MM.1S (cell line): ENCODE data around the gene TMEM174.

Experiments used
- DNase-seq: peaks from one replicate; pipeline ENCODE4 v3.0.0-alpha.2; 2015
- H2AFZ ChIP-seq: fragments of 300-600 bp; sonication (generic); 2 replicates; pipeline ENCODE4 v1.6.0; 2016; ENCODE audit warnings: antibody characterized with exemption, low read length
- H3F3A ChIP-seq: fragments of 300-600 bp; sonication (generic); 2 replicates; pipeline ENCODE4 v1.6.1; 2016; ENCODE audit warnings: mild to moderate bottlenecking, antibody characterized with exemption, low read length, moderate library complexity, mixed read lengths; ENCODE audit not compliant: insufficient read depth
- H3K27ac ChIP-seq: fragments of 300-600 bp; sonication (generic); 2 replicates; pipeline ENCODE4 v1.5.1; 2016; ENCODE audit warnings: mild to moderate bottlenecking, low read length
- H3K27me3 ChIP-seq: fragments of 300-600 bp; sonication (generic); replicated peaks from 2 replicates; pipeline ENCODE4 v1.6.0; 2016; ENCODE audit warnings: low read length; ENCODE audit not compliant: insufficient read depth
- H3K36me3 ChIP-seq: fragments of 300-600 bp; sonication (generic); replicated peaks from 2 replicates; pipeline ENCODE4 v1.6.1; 2016; ENCODE audit warnings: mild to moderate bottlenecking, low read length, mixed read lengths; ENCODE audit not compliant: insufficient read depth
- H3K4me1 ChIP-seq: fragments of 300-600 bp; sonication (generic); 2 replicates; pipeline ENCODE4 v1.6.1; 2016; ENCODE audit warnings: low read length, mixed read lengths
- H3K4me2 ChIP-seq: fragments of 300-600 bp; sonication (generic); 2 replicates; pipeline ENCODE4 v1.6.0; 2016; ENCODE audit warnings: low read depth, low read length
- H3K4me3 ChIP-seq: fragments of 300-600 bp; sonication (generic); 2 replicates; pipeline ENCODE4 v1.5.1; 2016; ENCODE audit warnings: low read length, mixed read lengths
- H3K79me2 ChIP-seq: fragments of 300-600 bp; sonication (generic); 2 replicates; pipeline ENCODE4 v1.6.1; 2016; ENCODE audit warnings: mixed run types, low read length, mixed read lengths
- H3K9ac ChIP-seq: fragments of 300-600 bp; sonication (generic); 2 replicates; pipeline ENCODE4 v1.6.1; 2016; ENCODE audit warnings: low read length, mixed read lengths
- H3K9me2 ChIP-seq: fragments of 300-600 bp; sonication (generic); replicated peaks from 2 replicates; pipeline ENCODE4 v1.6.1; 2016; ENCODE audit warnings: mild to moderate bottlenecking, low read length, mixed read lengths; ENCODE audit not compliant: insufficient read depth
- H3K9me3 ChIP-seq: fragments of 300-600 bp; sonication (generic); replicated peaks from 2 replicates; pipeline ENCODE4 v1.6.1; 2016; ENCODE audit warnings: mild to moderate bottlenecking, low read length, mixed read lengths; ENCODE audit not compliant: insufficient read depth
- H4K20me1 ChIP-seq: fragments of 300-600 bp; sonication (generic); 2 replicates; pipeline ENCODE4 v1.6.1; 2016; ENCODE audit warnings: mild to moderate bottlenecking, low read length, moderate library complexity, mixed read lengths; ENCODE audit not compliant: insufficient read depth
- CTCF ChIP-seq: fragments of 300-600 bp; sonication (generic); IDR thresholded peaks from 2 replicates; pipeline ENCODE4 v1.5.1; 2016; ENCODE audit warnings: antibody characterized with exemption, low read length, mixed read lengths
- EZH2 ChIP-seq: fragments of 300-600 bp; sonication (generic); optimal IDR thresholded peaks from 2 replicates; pipeline ENCODE3; 2017; ENCODE audit warnings: low read depth, mild to moderate bottlenecking, antibody characterized with exemption, low read length, mixed read lengths
- EZH2phosphoT487 ChIP-seq: fragments of 300-600 bp; sonication (generic); IDR thresholded peaks from 2 replicates; pipeline ENCODE4 v1.6.1; 2018; ENCODE audit warnings: antibody characterized with exemption, low read length

TMEM174 gene

DNA sequence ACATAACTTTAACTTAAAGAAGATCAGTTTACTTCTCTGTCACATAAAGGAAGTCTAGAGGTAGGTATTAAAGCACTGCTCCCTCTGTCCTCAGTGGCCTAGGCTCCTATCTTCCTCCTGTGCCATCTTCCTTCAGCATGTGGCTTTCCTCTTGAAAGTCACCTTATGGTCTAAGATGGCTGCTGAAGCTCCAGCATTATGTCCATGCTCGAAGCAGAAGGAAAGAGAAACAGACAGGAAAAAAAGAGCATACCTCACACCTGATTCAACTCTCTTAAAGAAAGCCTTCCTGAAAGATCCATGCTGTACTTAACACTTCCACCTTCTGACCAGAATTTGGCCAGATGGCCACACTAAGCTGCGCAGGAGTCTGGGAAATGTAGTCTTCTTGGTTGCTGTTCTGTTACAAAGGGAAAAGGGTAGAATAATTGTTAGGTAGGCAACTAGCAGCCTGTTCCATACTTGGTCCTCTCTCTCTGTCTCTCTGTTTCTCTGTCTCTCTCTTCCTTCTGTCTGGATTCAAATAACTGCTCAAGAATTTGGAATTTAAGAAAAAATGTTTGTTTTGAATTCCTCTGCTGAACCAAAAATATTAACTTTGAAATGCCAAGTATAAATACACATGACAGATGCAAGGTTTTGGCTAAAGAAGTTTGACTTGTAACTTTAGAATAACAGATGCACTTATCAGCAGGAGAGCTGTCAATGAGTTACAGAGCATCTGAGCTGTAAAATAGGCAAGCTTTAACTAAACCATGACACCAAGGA lies 16.0 kb downstream of the TMEM174 start:
- Histone ChIP-seq H3K9me3 (no peaks in the 10 kb centered on the region), H3K36me3 (no peaks in the 10 kb centered on the region), H3K79me2 (no peaks in the 10 kb centered on the region), H3F3A (no peaks in the 10 kb centered on the region), H3K4me3 (no peak overlapping the region), H3K9ac (no peak overlapping the region), H3K27me3 (no peaks in the 10 kb centered on the region), H2AFZ (no peak overlapping the region), H4K20me1 (no peaks in the 10 kb centered on the region), H3K9me2 (no peaks in the 10 kb centered on the region), H3K27ac (no peak overlapping the region), H3K4me2 (no peak overlapping the region), H3K4me1 (no peaks in the 10 kb centered on the region)
- TF ChIP-seq EZH2phosphoT487 (no peak), CTCF (no peak), EZH2 (no peak)
- DNase-seq = no peak

DNA sequence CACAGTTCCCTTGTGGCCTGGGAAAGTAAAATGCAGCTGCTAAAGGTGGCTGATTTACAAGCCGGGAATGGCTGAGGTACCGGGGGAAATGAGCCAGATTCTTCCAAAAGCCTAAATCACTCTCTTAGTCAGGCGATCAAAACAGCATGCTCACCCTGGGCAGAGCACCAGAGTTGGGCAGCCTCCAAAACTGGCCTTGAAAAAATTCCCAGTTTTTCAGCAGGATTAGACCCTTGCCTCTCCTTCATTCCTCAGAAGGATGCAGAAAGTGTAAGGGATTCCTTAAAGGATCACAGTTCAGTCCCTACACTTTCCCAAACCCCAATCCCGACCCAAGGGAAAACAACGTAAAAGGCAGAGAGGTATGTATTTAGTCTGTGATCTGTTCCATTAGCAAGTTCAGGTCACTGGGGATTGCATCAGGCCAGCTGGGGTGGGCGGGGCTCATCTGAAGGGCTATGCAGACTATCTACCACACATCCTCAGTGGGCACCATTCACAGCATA lies 16.9 kb downstream of the TMEM174 start:
- Histone ChIP-seq H3K4me3 (no peak overlapping the region), H3K27me3 (no peaks in the 10 kb centered on the region), H3K4me2 (no peak overlapping the region), H3K36me3 (no peaks in the 10 kb centered on the region), H3K9me3 (no peaks in the 10 kb centered on the region), H4K20me1 (no peaks in the 10 kb centered on the region), H3K4me1 (no peaks in the 10 kb centered on the region), H3K9me2 (no peaks in the 10 kb centered on the region), H3K9ac (no peak overlapping the region), H3F3A (no peaks in the 10 kb centered on the region), H3K79me2 (no peaks in the 10 kb centered on the region), H3K27ac (no peak overlapping the region), H2AFZ (no peak overlapping the region)
- no peak for DNase-seq
- TF ChIP-seq CTCF = no peak
- no peak for TF ChIP-seq EZH2
- no peak for TF ChIP-seq EZH2phosphoT487

- Histone ChIP-seq H3K9me3 (no peaks in the 10 kb centered on the region), H3K79me2 (no peaks in the 10 kb centered on the region), H3K27ac (no peak overlapping the region), H3K4me3 (no peak overlapping the region), H3K9me2 (no peaks in the 10 kb centered on the region), H3K4me1 (no peaks in the 10 kb centered on the region), H3F3A (no peaks in the 10 kb centered on the region), H4K20me1 (no peaks in the 10 kb centered on the region), H2AFZ (no peak overlapping the region), H3K36me3 (no peaks in the 10 kb centered on the region), H3K4me2 (no peak overlapping the region), H3K9ac (no peak overlapping the region), H3K27me3 (no peaks in the 10 kb centered on the region)
- DNase-seq = no peak
- TF ChIP-seq EZH2 (no peak), EZH2phosphoT487 (no peak), CTCF (no peak)
Observed at GRCh38 chr5:73192370-73192769, 19.4 kb downstream of the TMEM174 start.
